B cell (primary cell): Measurements from ENCODE around the gene LHX4. TPM values are rescaled to one million over a fixed set of nuclear protein-coding genes. Genes with fewer than 3 reads are reported as not detected.

ENCODE experiments used
- ATAC-seq: fragments of 200-7000 bp; cut with Tn5 transposase; one replicate; pipeline ENCODE4 v1.10.0; 2021; ENCODE audit warnings: low read depth, mild to moderate bottlenecking, moderate number of reproducible peaks, moderate library complexity
- CTCF ChIA-PET: fragments of 350-600 bp; sonication (Branson Sonifier 250); formaldehyde crosslinking; loops from one replicate; lab custom pipeline; 2021; ENCODE audit warnings: antibody characterized with exemption, inconsistent platforms; lab: Charles Lee
- POLR2A ChIA-PET: fragments of 350-600 bp; sonication (Branson Sonifier 250); formaldehyde crosslinking; loops from one replicate; lab custom pipeline; 2021; ENCODE audit warnings: antibody characterized with exemption; lab: Charles Lee
- DNase-seq: peaks from one replicate; pipeline ENCODE4 v3.0.0; 2013
- H2AFZ ChIP-seq: 2 replicates; pipeline ENCODE4 v1.6.1; 2012; ENCODE audit warnings: mild to moderate bottlenecking, low read depth, low read length; ENCODE audit not compliant: insufficient read depth, poor library complexity, severe bottlenecking
- H3K27ac ChIP-seq, 2 donors: 1 replicate in 1 of 2; 2 replicates in 1 of 2; pipeline ENCODE4 v1.5.1; 2012 to 2013; ENCODE audit warnings: low read length in 2 of 2, mild to moderate bottlenecking in 2 of 2, moderate library complexity in 1 of 2
- H3K27me3 ChIP-seq, 4 experiments: fragments of 200-600 bp in 1 of 4; sonication (generic) in 1 of 4; replicated peaks in 1 of 4; 1 replicate in 2 of 4; 2 replicates in 2 of 4; pipeline versions ENCODE4 v1.6.1 to v1.7.0; 2013 to 2016; ENCODE audit warnings: low read length in 3 of 4, mild to moderate bottlenecking in 2 of 4, mixed read lengths in 1 of 4, moderate library complexity in 1 of 4; ENCODE audit not compliant: insufficient read depth in 4 of 4, control insufficient read depth in 3 of 4; ENCODE audit errors: control extremely low read depth in 1 of 4
- H3K36me3 ChIP-seq, 2 experiments: replicated peaks in 1 of 2; 1 replicate in 1 of 2; 2 replicates in 1 of 2; pipeline versions ENCODE4 v1.6.1 to v1.7.1; 2013; ENCODE audit warnings: low read length in 1 of 2; ENCODE audit not compliant: insufficient read depth in 2 of 2, control insufficient read depth in 1 of 2; ENCODE audit errors: control extremely low read depth in 1 of 2, extremely low read depth in 1 of 2
- H3K4me1 ChIP-seq, 2 donors: fragments of 200-600 bp in 1 of 2; sonication (generic) in 1 of 2; 1 replicate in 1 of 2; 2 replicates in 1 of 2; pipeline versions ENCODE4 v1.5.1 to v1.6.1; 2013 to 2017; ENCODE audit warnings: low read length in 2 of 2; ENCODE audit not compliant: control insufficient read depth in 2 of 2, insufficient read depth in 2 of 2
- H3K4me2 ChIP-seq: replicated peaks from 2 replicates; pipeline ENCODE3; 2012; ENCODE audit warnings: mild to moderate bottlenecking, low read depth, low read length; ENCODE audit not compliant: poor library complexity, severe bottlenecking
- H3K4me3 ChIP-seq, 5 experiments: fragments of 200-600 bp in 1 of 5; sonication (generic) in 1 of 5; 1 replicate in 3 of 5; 2 replicates in 2 of 5; pipeline versions ENCODE4 v1.5.1 to v1.7.0; 2011 to 2016; ENCODE audit warnings: low read length in 4 of 5, mild to moderate bottlenecking in 4 of 5, low read depth in 2 of 5, control low read depth in 1 of 5, moderate library complexity in 1 of 5; ENCODE audit not compliant: insufficient read depth in 1 of 5; ENCODE audit errors: control extremely low read depth in 1 of 5, extremely low read depth in 1 of 5
- H3K79me2 ChIP-seq: fragments of 200-600 bp; sonication (generic); one replicate; pipeline ENCODE4 v1.6.0; 2016; ENCODE audit warnings: low read length; ENCODE audit not compliant: control insufficient read depth, insufficient read depth
- H3K9ac ChIP-seq: fragments of 200-600 bp; sonication (generic); 2 replicates; pipeline ENCODE4 v1.6.1; 2017; ENCODE audit warnings: mild to moderate bottlenecking, low read length, moderate library complexity
- H3K9me3 ChIP-seq, 3 donors: one replicate each; pipeline versions ENCODE4 v1.6.1 to v1.7.1; 2013; ENCODE audit warnings: low read length in 2 of 3; ENCODE audit not compliant: control insufficient read depth in 2 of 3, insufficient read depth in 1 of 3; ENCODE audit errors: control extremely low read depth in 1 of 3
- H4K20me1 ChIP-seq: 2 replicates; pipeline ENCODE4 v1.6.0; 2012; ENCODE audit warnings: mild to moderate bottlenecking, low read length; ENCODE audit not compliant: insufficient read depth, control insufficient read depth, poor library complexity, severe bottlenecking
- H3K27ac Mint-ChIP-seq: one replicate; pipeline ENCODE4 v1.8.0; 2021; ENCODE audit warnings: mixed read lengths
- H3K27me3 Mint-ChIP-seq: one replicate; pipeline ENCODE4 v1.8.0; 2021; ENCODE audit warnings: mixed read lengths
- H3K4me1 Mint-ChIP-seq: one replicate; pipeline ENCODE4 v1.8.0; 2021; ENCODE audit warnings: mixed read lengths
- H3K4me3 Mint-ChIP-seq: one replicate; pipeline ENCODE4 v1.8.0; 2021; ENCODE audit warnings: mixed read lengths
- H3K9me3 Mint-ChIP-seq: one replicate; pipeline ENCODE4 v1.8.0; 2022; ENCODE audit warnings: mixed read lengths; ENCODE audit not compliant: insufficient read depth
- CTCF ChIP-seq: fragments of 200-600 bp; IDR thresholded peaks from one replicate; pipeline ENCODE4 v1.8.0; 2022; ENCODE audit warnings: antibody characterized with exemption, mild to moderate bottlenecking
- EZH2 ChIP-seq: IDR thresholded peaks from 2 replicates; pipeline ENCODE4 v1.6.1; 2012; ENCODE audit warnings: borderline replicate concordance, low read depth, mild to moderate bottlenecking, moderate library complexity, low read length; ENCODE audit not compliant: insufficient read depth, poor library complexity, severe bottlenecking
- WGBS: methylation state at CpG from one replicate; pipeline ENCODE4 v1.1.5; 2013; ENCODE audit warnings: missing lambda C conversion rate; ENCODE audit not compliant: insufficient coverage; 5-methylcytosine and 5-hydroxymethylcytosine counted together
- intact Hi-C: fragments of 100-400 bp; cut with micrococcal nuclease; formaldehyde crosslinking; loops from one replicate; pipeline ENCODE4 v1.10.0; 2022
- polyA plus RNA-seq: library from polyadenylated mRNA; depleted of rRNA; stranded (reverse); fragments of >200 nt; gene quantifications from 2 replicates; pipeline ENCODE4 v1.2.3, GENCODE V29; 2012
- total RNA-seq, 2 donors: library from RNA; stranded (reverse); fragments of 120-200 nt in 1 of 2; gene quantifications; 1 replicate in 1 of 2; 2 replicates in 1 of 2; pipeline versions ENCODE4 v1.2.3 to v1.2.4, GENCODE V29; 2013 to 2022

LHX4 gene
- total and polyA plus RNA-seq, 2 donors (not counting 1 experiment from before 2014, with no cell fraction given): not detected

- peaks cover 60 to 76% of the 10 kb centered on the region in 2 donors for H3K4me1 ChIP-seq
These were observed 1.9 kb downstream of the LHX4 start for GRCh38 chr1:180231936-180232335.

More at GRCh38 chr1:180231936-180232335, 1.9 kb downstream of the LHX4 start:
- peak overlapping the region in 1 of 5 experiments; percentile 58 for H3K4me3 ChIP-seq
- H3K27me3 ChIP-seq: peaks cover 0 to 85% (median 67%) of the 10 kb centered on the region in 4 experiments
- DNase-seq: peak; percentile 42
- peak overlapping the region; percentile 68 for H3K9ac ChIP-seq
- TF ChIP-seq EZH2: no peak
- TF ChIP-seq CTCF: no peak
- POLR2A ChIA-PET: no interaction called here
- no peaks in the 10 kb centered on the region for H3K36me3 ChIP-seq
- ATAC-seq: no peak
- Mint-ChIP-seq H3K4me1 (peaks cover 44% of the 10 kb centered on the region), H3K9me3 (no peaks in the 10 kb centered on the region), H3K27ac (no peak overlapping the region), H3K4me3 (peak overlapping the region; percentile 80), H3K27me3 (peaks cover 64% of the 10 kb centered on the region)
- intact Hi-C loops: no loop called here
- H3K27ac ChIP-seq: no peak overlapping the region
- peak overlapping the region; percentile 98 for H3K4me2 ChIP-seq
- CTCF ChIA-PET: no interaction called here
- peak overlapping the region; percentile 72 for H2AFZ ChIP-seq
- H3K9me3 ChIP-seq: peaks cover 0 to 56% (median 0%) of the 10 kb centered on the region in 3 donors
- no peaks in the 10 kb centered on the region for H4K20me1 ChIP-seq
- no peaks in the 10 kb centered on the region for H3K79me2 ChIP-seq
- 7% methylated on average over 12 of the region's 14 CpGs for WGBS
